ENCODE data around the gene AGBL4. TPM values are rescaled to one million over a fixed set of nuclear protein-coding genes. Genes with fewer than 3 reads are reported as not detected.
"Not testable (repeated sequence)": the region's sequence is repeated elsewhere in the genome, so short reads cannot be mapped to it uniquely, and the experiment has no call there.

AGBL4 gene
- total RNA-seq, 4 donors from 2014 or later = not detected

GRCh38 chr1:49013079-49013478 is 1010.7 kb downstream of the AGBL4 start:
- no peaks in the 10 kb centered on the region for H3K27me3 ChIP-seq
- intact Hi-C loops (cut with DNase I) = no loop called here

GRCh38 chr1:49002981-49003380 is 1020.8 kb downstream of the AGBL4 start:
- H3K4me3 ChIP-seq; H3K4me1 ChIP-seq; DNase-seq; H3K9me3 ChIP-seq; H3K27ac ChIP-seq; H3K27me3 ChIP-seq; H3K36me3 ChIP-seq; intact Hi-C loops (cut with DNase I): not testable (repeated sequence)
- 83 to 92% methylated on average over 7 to 10 of the region's 10 CpGs for WGBS, 2 donors

More at GRCh38 chr1:49013079-49013478, 1010.7 kb downstream of the AGBL4 start:
- TF ChIP-seq, protein P1, sequence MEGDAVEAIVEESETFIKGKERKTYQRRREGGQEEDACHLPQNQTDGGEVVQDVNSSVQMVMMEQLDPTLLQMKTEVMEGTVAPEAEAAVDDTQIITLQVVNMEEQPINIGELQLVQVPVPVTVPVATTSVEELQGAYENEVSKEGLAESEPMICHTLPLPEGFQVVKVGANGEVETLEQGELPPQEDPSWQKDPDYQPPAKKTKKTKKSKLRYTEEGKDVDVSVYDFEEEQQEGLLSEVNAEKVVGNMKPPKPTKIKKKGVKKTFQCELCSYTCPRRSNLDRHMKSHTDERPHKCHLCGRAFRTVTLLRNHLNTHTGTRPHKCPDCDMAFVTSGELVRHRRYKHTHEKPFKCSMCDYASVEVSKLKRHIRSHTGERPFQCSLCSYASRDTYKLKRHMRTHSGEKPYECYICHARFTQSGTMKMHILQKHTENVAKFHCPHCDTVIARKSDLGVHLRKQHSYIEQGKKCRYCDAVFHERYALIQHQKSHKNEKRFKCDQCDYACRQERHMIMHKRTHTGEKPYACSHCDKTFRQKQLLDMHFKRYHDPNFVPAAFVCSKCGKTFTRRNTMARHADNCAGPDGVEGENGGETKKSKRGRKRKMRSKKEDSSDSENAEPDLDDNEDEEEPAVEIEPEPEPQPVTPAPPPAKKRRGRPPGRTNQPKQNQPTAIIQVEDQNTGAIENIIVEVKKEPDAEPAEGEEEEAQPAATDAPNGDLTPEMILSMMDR (IDR thresholded peaks at IDR 0.05) = no peak
- TF ChIP-seq POLR2A (IDR thresholded peaks at IDR 0.05) = no peak
- Histone ChIP-seq H3K36me3 (no peaks in the 10 kb centered on the region), H3K27ac (no peak overlapping the region), H3K4me3 (no peak overlapping the region), H3K4me1 (no peaks in the 10 kb centered on the region), H3K9me3 (no peaks in the 10 kb centered on the region)
- no peak for DNase-seq

DNA sequence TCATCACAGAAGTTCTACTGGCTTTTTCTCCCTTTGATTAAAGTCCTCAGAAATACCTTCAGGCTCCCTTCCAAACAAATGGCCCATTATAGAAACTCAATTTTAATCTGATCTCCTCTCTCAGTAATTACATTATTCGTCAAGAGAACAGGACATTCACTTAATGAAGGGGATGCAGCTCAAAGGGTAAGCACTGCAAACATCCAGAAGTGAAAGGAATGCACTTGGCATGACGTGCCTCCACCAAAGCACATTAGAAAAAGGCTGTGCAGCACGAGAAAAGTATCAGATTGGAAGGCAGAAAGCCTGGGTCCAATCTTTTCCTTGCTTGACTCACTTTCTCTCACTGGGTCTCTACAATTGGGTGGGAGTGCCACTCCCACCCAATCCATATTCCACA is 1024.4 kb downstream of the AGBL4 start:
- no peaks in the 10 kb centered on the region for H3K27me3 ChIP-seq
- TF ChIP-seq POLR2A (IDR thresholded peaks at IDR 0.05) = no peak
- TF ChIP-seq, protein P1 (IDR thresholded peaks at IDR 0.05) = no peak
- WGBS, 2 donors = 39 to 49% methylated on average over 3 of the region's 3 CpGs
- DNase-seq = no peak
- intact Hi-C loops (cut with DNase I) = no loop called here
- no peaks in the 10 kb centered on the region for H3K36me3 ChIP-seq
- no peak overlapping the region for H3K4me3 ChIP-seq
- H3K4me1 ChIP-seq = no peaks in the 10 kb centered on the region
- no peaks in the 10 kb centered on the region for H3K9me3 ChIP-seq
- H3K27ac ChIP-seq = no peak overlapping the region

DNA sequence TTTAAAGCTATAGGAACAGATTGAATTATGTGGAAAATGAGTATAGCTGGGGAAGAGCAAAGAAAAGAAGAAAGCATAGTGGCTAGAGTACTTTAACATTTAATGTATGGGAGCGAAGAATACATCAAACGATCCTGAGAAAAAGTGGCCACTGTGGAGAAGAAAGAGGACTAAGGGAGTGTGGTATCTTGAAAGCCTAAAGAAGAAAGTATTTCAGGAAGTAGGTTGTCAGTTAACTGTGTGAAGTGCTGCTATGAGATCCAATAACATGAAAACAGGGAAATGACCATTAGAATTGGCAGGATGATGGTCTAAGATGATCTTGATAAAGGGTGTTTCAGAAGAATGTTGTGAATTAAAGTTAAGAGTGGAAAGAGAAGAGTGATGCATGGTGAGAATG is 1027.4 kb downstream of the AGBL4 start:
- Histone ChIP-seq H3K4me3 (no peak overlapping the region), H3K9me3 (no peaks in the 10 kb centered on the region), H3K27ac (no peak overlapping the region), H3K4me1 (no peaks in the 10 kb centered on the region), H3K27me3 (no peaks in the 10 kb centered on the region), H3K36me3 (no peaks in the 10 kb centered on the region)
- no peak for DNase-seq
- TF ChIP-seq, protein P1 (IDR thresholded peaks at IDR 0.05) = no peak
- no peak for TF ChIP-seq POLR2A (IDR thresholded peaks at IDR 0.05)
- intact Hi-C loops (cut with DNase I) = no loop called here
- 89 to 98% methylated on average over 2 of the region's 2 CpGs for WGBS, 2 donors

DNA sequence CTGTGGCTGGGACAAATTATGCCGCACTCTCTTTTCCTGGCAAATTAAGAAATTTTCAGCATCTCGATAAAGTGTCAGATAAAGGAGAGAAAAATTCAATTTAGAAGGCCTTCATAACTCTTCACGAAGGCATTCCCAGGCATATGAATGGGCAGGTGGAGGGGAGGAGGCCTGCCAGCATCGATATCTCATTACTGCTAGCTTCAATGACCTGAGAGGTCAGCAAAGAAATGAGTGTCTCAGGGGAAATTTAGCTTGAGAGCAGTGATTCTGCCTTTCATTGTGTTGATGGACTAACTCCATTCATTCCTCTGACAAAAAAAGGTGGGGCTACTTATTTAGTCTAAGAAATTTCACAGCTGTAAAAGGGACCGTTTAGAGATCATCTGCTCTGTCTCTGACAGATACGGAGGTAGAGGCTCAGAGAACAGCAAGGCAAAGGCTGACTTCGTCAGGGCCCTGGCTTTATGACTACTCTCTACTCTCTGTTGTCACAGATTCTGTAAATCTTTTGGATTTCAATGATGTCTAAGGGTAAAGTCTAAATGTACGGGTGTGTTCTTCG is 1035.0 kb downstream of the AGBL4 start:
- TF ChIP-seq, protein P1 (IDR thresholded peaks at IDR 0.05) = no peak
- no peak for TF ChIP-seq POLR2A (IDR thresholded peaks at IDR 0.05)
- Histone ChIP-seq H3K9me3 (no peaks in the 10 kb centered on the region), H3K36me3 (no peaks in the 10 kb centered on the region), H3K4me1 (no peaks in the 10 kb centered on the region), H3K27me3 (no peaks in the 10 kb centered on the region), H3K4me3 (no peak overlapping the region), H3K27ac (no peak overlapping the region)
- no peak for DNase-seq
- 73 to 78% methylated on average over 9 of the region's 9 CpGs for WGBS, 2 donors
- intact Hi-C loops (cut with DNase I) = no loop called here

GRCh38 chr1:48979940-48980339 is 1043.8 kb downstream of the AGBL4 start:
- TF ChIP-seq, protein P1 (IDR thresholded peaks at IDR 0.05) = no peak
- no peak for TF ChIP-seq POLR2A (IDR thresholded peaks at IDR 0.05)
- no peak overlapping the region for H3K27ac ChIP-seq
- no peaks in the 10 kb centered on the region for H3K27me3 ChIP-seq
- H3K9me3 ChIP-seq = no peaks in the 10 kb centered on the region
- no peak overlapping the region for H3K4me3 ChIP-seq
- intact Hi-C loops (cut with DNase I) = no loop called here
- DNase-seq = no peak
- no peaks in the 10 kb centered on the region for H3K4me1 ChIP-seq
- 81 to 90% methylated on average over 1 of the region's 1 CpG for WGBS, 2 donors
- no peaks in the 10 kb centered on the region for H3K36me3 ChIP-seq
